ENCODE results near the gene NKX1-1.

NKX1-1 gene

GRCh38 chr4:1402021-1402515, 4.2 kb downstream of the NKX1-1 start:
- TF ChIP-seq CTCF (IDR thresholded peaks at IDR 0.05; ENCODE audit: low read depth, low read length) = no peak

GRCh38 chr4:1401409-1402020, 4.7 kb downstream of the NKX1-1 start:
- TF ChIP-seq CTCF (IDR thresholded peaks at IDR 0.05; ENCODE audit: low read depth, low read length) = no peak
- DNase-seq (ENCODE audit: extremely low read depth, low read depth) = no peak

More at GRCh38 chr4:1402021-1402515, 4.2 kb downstream of the NKX1-1 start:
- DNase-seq (ENCODE audit: extremely low read depth, low read depth) = no peak

- DNase-seq (ENCODE audit: extremely low read depth, low read depth) = no peak
- TF ChIP-seq CTCF (IDR thresholded peaks at IDR 0.05; ENCODE audit: low read depth, low read length) = no peak
These were observed 5.3 kb downstream of the NKX1-1 start for GRCh38 chr4:1400831-1401408.

GRCh38 chr4:1400191-1400805, 5.9 kb downstream of the NKX1-1 start:
- no peak for TF ChIP-seq CTCF (IDR thresholded peaks at IDR 0.05; ENCODE audit: low read depth, low read length)
- DNase-seq (ENCODE audit: extremely low read depth, low read depth) = no peak

- TF ChIP-seq CTCF (IDR thresholded peaks at IDR 0.05; ENCODE audit: low read depth, low read length) = no peak
- DNase-seq (ENCODE audit: extremely low read depth, low read depth) = no peak
These were observed 6.6 kb downstream of the NKX1-1 start for GRCh38 chr4:1399508-1400190.

- DNase-seq (ENCODE audit: extremely low read depth, low read depth) = no peak
- no peak for TF ChIP-seq CTCF (IDR thresholded peaks at IDR 0.05; ENCODE audit: low read depth, low read length)
These were observed 7.3 kb downstream of the NKX1-1 start for GRCh38 chr4:1398681-1399507.
